ENCODE results near the gene ISG15.
"Not testable (repeated sequence)": the region's sequence is repeated elsewhere in the genome, so short reads cannot be mapped to it uniquely, and the experiment has no call there.

Gene ISG15

GRCh38 chr1:974293-974640 is 39.0 kb upstream of the ISG15 start:
- in situ Hi-C loops (cut with HindIII; ENCODE audit: low pct_ligation_motif_present, low pct_unique_long_range_greater_than_20kb, low sequenced_read_pairs) = no loop called here
- DNase-seq = no peak

- DNase-seq = no peak
- in situ Hi-C loops (cut with HindIII; ENCODE audit: low pct_ligation_motif_present, low pct_unique_long_range_greater_than_20kb, low sequenced_read_pairs) = no loop called here
These were observed 38.5 kb upstream of the ISG15 start for GRCh38 chr1:974687-975328.

GRCh38 chr1:975365-975764 is 37.9 kb upstream of the ISG15 start:
- in situ Hi-C loops (cut with HindIII; ENCODE audit: low pct_ligation_motif_present, low pct_unique_long_range_greater_than_20kb, low sequenced_read_pairs) = no loop called here
- no peak for DNase-seq

GRCh38 chr1:975896-976683 is 37.2 kb upstream of the ISG15 start:
- peak; percentile 84 for DNase-seq
- in situ Hi-C loops (cut with HindIII; ENCODE audit: low pct_ligation_motif_present, low pct_unique_long_range_greater_than_20kb, low sequenced_read_pairs) = no loop called here

GRCh38 chr1:976791-977190 is 36.5 kb upstream of the ISG15 start:
- in situ Hi-C loops (cut with HindIII; ENCODE audit: low pct_ligation_motif_present, low pct_unique_long_range_greater_than_20kb, low sequenced_read_pairs); DNase-seq: not testable (repeated sequence)

- in situ Hi-C loops (cut with HindIII; ENCODE audit: low pct_ligation_motif_present, low pct_unique_long_range_greater_than_20kb, low sequenced_read_pairs) = no loop called here
These were observed 35.0 kb upstream of the ISG15 start for GRCh38 chr1:978069-978834.

GRCh38 chr1:978835-979743 is 34.2 kb upstream of the ISG15 start:
- in situ Hi-C loops (cut with HindIII; ENCODE audit: low pct_ligation_motif_present, low pct_unique_long_range_greater_than_20kb, low sequenced_read_pairs) = no loop called here
- DNase-seq = no peak

More at GRCh38 chr1:978069-978834, 35.0 kb upstream of the ISG15 start:
- no peak for DNase-seq

- DNase-seq = no peak
- in situ Hi-C loops (cut with HindIII; ENCODE audit: low pct_ligation_motif_present, low pct_unique_long_range_greater_than_20kb, low sequenced_read_pairs) = no loop called here
These were observed 33.6 kb upstream of the ISG15 start for GRCh38 chr1:979744-980072.

- DNase-seq = no peak
- in situ Hi-C loops (cut with HindIII; ENCODE audit: low pct_ligation_motif_present, low pct_unique_long_range_greater_than_20kb, low sequenced_read_pairs) = no loop called here
These were observed 33.1 kb upstream of the ISG15 start for GRCh38 chr1:980137-980571.

- in situ Hi-C loops (cut with HindIII; ENCODE audit: low pct_ligation_motif_present, low pct_unique_long_range_greater_than_20kb, low sequenced_read_pairs) = no loop called here
- DNase-seq = no peak
These were observed 32.5 kb upstream of the ISG15 start for GRCh38 chr1:980602-981395.

GRCh38 chr1:981491-981954 is 31.8 kb upstream of the ISG15 start:
- DNase-seq = no peak
- in situ Hi-C loops (cut with HindIII; ENCODE audit: low pct_ligation_motif_present, low pct_unique_long_range_greater_than_20kb, low sequenced_read_pairs) = no loop called here

GRCh38 chr1:981955-982558 is 31.2 kb upstream of the ISG15 start, which contains the start of gene PERM1:
Gene PERM1, minus strand, starts transcription at chr1:982093. Its CDS starts 1,064 bp downstream, at chr1:981029.
- in situ Hi-C loops (cut with HindIII; ENCODE audit: low pct_ligation_motif_present, low pct_unique_long_range_greater_than_20kb, low sequenced_read_pairs) = no loop called here
- DNase-seq = no peak

- in situ Hi-C loops (cut with HindIII; ENCODE audit: low pct_ligation_motif_present, low pct_unique_long_range_greater_than_20kb, low sequenced_read_pairs) = no loop called here
These were observed 30.4 kb upstream of the ISG15 start for GRCh38 chr1:982765-983436.

GRCh38 chr1:983798-984475 is 29.4 kb upstream of the ISG15 start:
- no peak for DNase-seq
- in situ Hi-C loops (cut with HindIII; ENCODE audit: low pct_ligation_motif_present, low pct_unique_long_range_greater_than_20kb, low sequenced_read_pairs) = no loop called here

More at GRCh38 chr1:982765-983436, 30.4 kb upstream of the ISG15 start:
- DNase-seq = no peak

- in situ Hi-C loops (cut with HindIII; ENCODE audit: low pct_ligation_motif_present, low pct_unique_long_range_greater_than_20kb, low sequenced_read_pairs) = no loop called here
These were observed 28.9 kb upstream of the ISG15 start for GRCh38 chr1:984476-984814.

GRCh38 chr1:985126-985525 is 28.2 kb upstream of the ISG15 start:
- in situ Hi-C loops (cut with HindIII; ENCODE audit: low pct_ligation_motif_present, low pct_unique_long_range_greater_than_20kb, low sequenced_read_pairs) = no loop called here

More at GRCh38 chr1:984476-984814, 28.9 kb upstream of the ISG15 start:
- DNase-seq = no peak

More at GRCh38 chr1:985126-985525, 28.2 kb upstream of the ISG15 start:
- DNase-seq = no peak
